GM19467 (cell line): ENCODE data around the gene ELAVL3.
"Not testable (repeated sequence)": the region's sequence is repeated elsewhere in the genome, so short reads cannot be mapped to it uniquely, and the experiment has no call there.

Experiments
- ATAC-seq: cut with Tn5 transposase; IDR thresholded peaks from one replicate; pipeline ENCODE4 v1.9.1; 2021; ENCODE audit warnings: mild to moderate bottlenecking, moderate library complexity; ENCODE audit not compliant: unreplicated experiment

ELAVL3 gene

DNA sequence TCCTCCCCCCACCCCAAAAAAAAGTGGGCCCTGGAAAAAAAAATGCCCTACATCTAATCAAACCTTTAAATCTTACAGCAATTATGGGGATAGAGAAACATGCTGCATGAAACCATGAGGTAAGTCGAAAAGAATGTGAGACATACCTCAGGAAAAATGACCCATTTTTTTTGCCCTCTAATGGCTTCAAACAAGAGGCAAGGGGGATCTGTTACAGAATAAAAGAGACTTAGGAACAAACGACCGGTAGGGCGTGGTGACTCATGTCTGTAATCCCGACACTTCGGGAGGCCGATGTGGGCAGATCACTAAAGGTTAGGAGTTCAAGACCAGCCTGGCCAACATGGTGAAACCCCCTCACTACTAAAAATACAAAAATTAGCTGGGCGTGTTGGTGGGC lies 70.2 kb downstream of the ELAVL3 start:
- ATAC-seq = no peak

DNA sequence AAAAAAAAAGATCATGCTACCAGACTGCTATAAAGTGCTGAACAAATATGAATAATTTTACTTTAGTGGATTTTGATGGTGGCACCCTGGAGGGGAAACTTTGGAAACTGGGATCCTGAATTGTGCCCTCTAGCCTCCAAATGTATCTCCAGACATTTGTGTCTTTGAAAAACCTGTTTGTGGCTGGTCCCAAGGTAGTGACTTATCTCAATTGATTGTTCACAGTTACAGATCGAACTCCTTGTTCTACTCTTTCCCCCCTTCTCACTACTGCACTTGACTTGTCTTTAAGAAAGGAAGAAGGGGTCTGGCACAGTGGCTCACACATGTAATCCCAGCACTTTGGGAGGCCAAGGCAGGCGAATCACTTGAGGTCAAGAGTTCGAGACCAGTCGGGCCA lies 72.3 kb downstream of the ELAVL3 start:
- ATAC-seq = no peak

DNA sequence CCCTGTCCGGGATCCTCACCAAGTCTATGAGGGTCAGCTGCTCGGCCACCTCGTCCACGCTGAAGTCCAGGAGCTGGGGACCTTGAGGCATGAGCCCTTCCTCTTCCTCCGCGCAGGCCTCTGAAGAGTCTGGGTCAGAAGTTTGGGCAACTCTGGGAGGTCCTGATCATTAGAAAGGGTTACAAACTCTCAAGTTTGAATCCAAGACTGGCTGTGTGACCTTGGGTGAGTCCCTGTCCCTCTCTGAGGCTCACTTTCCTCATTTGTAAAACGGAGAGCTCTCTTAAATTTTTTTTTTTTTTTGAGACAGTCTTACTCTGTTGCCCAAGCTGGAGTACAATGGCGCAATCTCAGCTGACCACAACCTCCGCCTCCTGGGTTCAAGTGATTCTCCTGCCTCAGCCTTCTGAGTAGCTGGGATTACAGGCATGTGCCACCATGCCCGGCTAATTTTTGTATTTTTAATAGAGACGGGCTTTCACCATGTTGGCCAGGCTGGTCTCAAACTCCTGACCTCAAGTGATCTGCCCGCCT lies 74.1 kb downstream of the ELAVL3 start:
- ATAC-seq = not testable (repeated sequence)

DNA sequence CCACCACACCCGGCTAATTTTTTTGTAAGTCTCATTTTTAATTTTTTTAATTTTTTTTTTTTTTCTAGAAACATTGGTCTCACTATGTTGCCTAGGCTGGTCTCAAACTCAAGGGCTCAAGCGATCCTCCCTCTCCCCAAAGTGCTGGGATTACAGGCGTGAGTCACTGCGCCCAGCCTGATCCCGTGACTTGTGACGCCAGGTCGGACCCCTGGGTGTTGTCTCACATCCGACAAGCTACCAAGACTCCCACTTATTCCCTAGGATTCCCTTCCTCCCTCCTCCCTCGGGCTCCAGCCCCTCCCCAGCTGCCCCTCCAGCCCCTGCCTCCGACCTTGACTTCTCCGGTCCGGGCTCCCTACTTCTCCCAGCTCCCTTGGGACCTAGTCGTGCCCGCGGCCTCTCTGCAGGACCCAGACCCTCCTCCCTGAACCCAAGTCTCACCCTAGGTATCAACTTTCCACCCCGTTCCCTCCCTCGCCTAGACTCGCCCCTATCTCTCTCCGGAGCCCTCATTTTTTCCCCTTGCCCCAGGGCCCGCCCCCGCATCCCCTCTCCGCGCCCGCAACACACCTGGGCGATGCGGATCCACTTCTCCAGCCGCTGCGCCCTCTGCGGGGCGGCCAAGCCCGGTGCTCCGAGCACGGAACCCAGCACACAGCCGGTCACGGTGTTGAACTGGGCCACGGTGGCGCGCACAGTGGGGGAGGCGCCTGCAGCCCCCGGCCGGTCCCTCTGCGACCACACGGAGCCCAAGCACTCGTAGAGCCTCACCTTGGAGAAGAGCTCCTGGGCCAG lies 74.8 kb downstream of the ELAVL3 start:
- ATAC-seq = no peak

DNA sequence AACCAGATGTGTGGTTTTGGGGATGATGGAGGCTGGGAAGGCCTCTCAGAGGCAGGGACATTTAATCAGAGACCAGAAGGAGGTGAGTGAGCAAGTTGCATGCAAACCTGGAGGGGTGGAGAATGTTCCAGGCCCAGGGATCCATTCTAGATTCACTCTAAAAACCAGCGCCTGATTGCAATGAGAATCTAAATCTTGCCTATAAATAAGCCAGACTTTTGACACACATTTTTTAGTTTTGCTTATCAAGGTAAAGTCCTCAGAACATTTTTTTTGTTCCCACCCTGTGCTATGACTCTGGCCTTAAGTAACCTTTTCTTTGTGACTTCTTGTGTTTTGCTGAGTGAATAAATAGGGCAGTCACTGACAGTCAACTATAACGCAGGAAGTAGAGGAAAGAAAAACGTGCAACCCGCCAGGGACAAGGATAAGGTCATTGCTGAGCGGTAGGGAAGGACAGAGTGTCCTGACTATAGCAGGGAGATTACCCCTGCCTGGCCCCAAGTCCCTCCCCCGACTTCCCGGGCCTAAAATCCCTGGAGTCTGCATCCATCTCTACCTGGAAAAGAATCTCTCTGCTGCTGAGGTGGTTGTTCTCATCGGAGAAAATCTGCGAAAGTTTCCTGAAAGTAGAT lies 76.1 kb downstream of the ELAVL3 start:
- ATAC-seq = no peak

DNA sequence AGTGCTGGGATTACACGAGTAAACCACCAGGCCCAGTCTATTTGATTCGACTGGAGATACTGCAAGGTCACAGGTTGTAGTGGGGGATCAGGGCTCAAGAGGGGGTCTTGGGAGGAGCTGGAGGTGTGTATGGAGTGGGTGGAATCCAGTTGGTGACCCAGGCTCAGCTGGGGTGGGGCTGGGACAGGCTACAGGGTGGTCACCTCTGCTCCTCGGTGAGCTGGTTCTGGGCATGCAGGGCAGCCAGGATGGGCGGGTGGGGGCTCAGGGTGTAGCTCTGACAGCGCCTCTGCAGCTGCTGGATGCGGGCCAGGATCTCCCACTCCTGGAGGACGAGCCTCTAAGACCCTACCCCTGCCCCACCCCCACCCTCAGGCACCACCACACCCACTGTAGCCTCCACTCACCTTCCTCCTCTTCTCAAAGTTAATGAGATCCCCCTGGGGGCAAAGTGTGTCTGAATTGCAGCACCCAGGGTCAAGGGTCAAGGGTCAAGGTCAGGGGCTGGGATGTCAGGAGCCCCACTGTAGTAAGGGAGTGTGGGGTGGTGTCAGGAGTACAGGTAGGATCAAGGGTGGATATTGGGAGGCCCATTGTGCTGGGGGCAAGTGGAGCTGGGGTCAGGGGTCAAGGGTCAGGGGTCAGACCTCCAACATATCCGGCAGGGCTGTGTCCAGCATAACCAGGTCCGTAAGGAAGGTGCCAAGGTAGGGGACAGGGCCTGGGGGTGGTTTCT lies 78.9 kb downstream of the ELAVL3 start:
- no peak for ATAC-seq
